ENCODE data around the gene PGPEP1.

GRCh38 chr19:18340990-18341868 lies 831 bp downstream of the PGPEP1 start:
- TF ChIP-seq POLR2A (IDR thresholded peaks at IDR 0.05) (no peak), CTCF (IDR thresholded peaks at IDR 0.05) (peak in 1 of 4 donors; percentile 16)

All from right lobe of liver (tissue), 4 donors.